BE2C (cell line): ENCODE results near the gene FREM2.

Source experiments
- DNase-seq: peaks from one replicate; pipeline ENCODE4 v3.0.0-alpha.2; 2020
- H3K27me3 ChIP-seq: fragments of 250-450 bp; sonication (Bioruptor Pico); 2 replicates; pipeline ENCODE4 v1.5.1; 2020; ENCODE audit warnings: mild to moderate bottlenecking
- H3K36me3 ChIP-seq: fragments of 250-450 bp; sonication (Bioruptor Pico); 2 replicates; pipeline ENCODE4 v1.5.1; 2020; ENCODE audit warnings: mild to moderate bottlenecking
- H3K4me1 ChIP-seq: fragments of 250-450 bp; sonication (Bioruptor Pico); 2 replicates; pipeline ENCODE4 v1.5.1; 2020
- H3K4me3 ChIP-seq: 2 replicates; pipeline ENCODE4 v1.5.1; 2011; ENCODE audit warnings: low read depth, low read length
- H3K9me3 ChIP-seq: fragments of 250-450 bp; sonication (Bioruptor Pico); 2 replicates; pipeline ENCODE4 v1.5.1; 2020
- CTCF ChIP-seq: IDR thresholded peaks from 2 replicates; pipeline ENCODE4 v1.5.1; 2012; ENCODE audit warnings: mild to moderate bottlenecking, low read depth, low read length

Gene FREM2

GRCh38 chr13:38775085-38775484 is 88.2 kb downstream of the FREM2 start:
- H3K4me3 ChIP-seq, result no peak overlapping the region
- no peak for DNase-seq
- H3K9me3 ChIP-seq, result no peaks in the 10 kb centered on the region
- H3K36me3 ChIP-seq, result no peaks in the 10 kb centered on the region
- H3K4me1 ChIP-seq, result no peaks in the 10 kb centered on the region
- no peaks in the 10 kb centered on the region for H3K27me3 ChIP-seq
- no peak for TF ChIP-seq CTCF

GRCh38 chr13:38777347-38778119 is 90.7 kb downstream of the FREM2 start:
- Histone ChIP-seq H3K4me3 (no peak overlapping the region), H3K27me3 (no peaks in the 10 kb centered on the region), H3K36me3 (no peaks in the 10 kb centered on the region), H3K4me1 (no peaks in the 10 kb centered on the region), H3K9me3 (no peaks in the 10 kb centered on the region)
- no peak for TF ChIP-seq CTCF
- DNase-seq, result no peak

- H3K4me3 ChIP-seq, result no peak overlapping the region
These were observed 94.7 kb downstream of the FREM2 start for GRCh38 chr13:38781539-38781938.

GRCh38 chr13:38784036-38784880 is 97.4 kb downstream of the FREM2 start:
- no peaks in the 10 kb centered on the region for H3K9me3 ChIP-seq
- no peaks in the 10 kb centered on the region for H3K36me3 ChIP-seq
- no peak for DNase-seq
- TF ChIP-seq CTCF, result no peak
- peaks cover 4% of the 10 kb centered on the region for H3K27me3 ChIP-seq
- H3K4me3 ChIP-seq, result no peak overlapping the region
- H3K4me1 ChIP-seq, result no peaks in the 10 kb centered on the region

More at GRCh38 chr13:38781539-38781938, 94.7 kb downstream of the FREM2 start:
- Histone ChIP-seq H3K36me3 (no peaks in the 10 kb centered on the region), H3K4me1 (no peaks in the 10 kb centered on the region), H3K27me3 (peaks cover 4% of the 10 kb centered on the region), H3K9me3 (no peaks in the 10 kb centered on the region)
- TF ChIP-seq CTCF, result no peak
- no peak for DNase-seq

GRCh38 chr13:38785042-38785441 is 98.2 kb downstream of the FREM2 start:
- Histone ChIP-seq H3K36me3 (no peaks in the 10 kb centered on the region), H3K4me1 (no peaks in the 10 kb centered on the region), H3K27me3 (peaks cover 4% of the 10 kb centered on the region), H3K9me3 (no peaks in the 10 kb centered on the region), H3K4me3 (no peak overlapping the region)
- no peak for TF ChIP-seq CTCF
- DNase-seq, result no peak

GRCh38 chr13:38785490-38785889 is 98.6 kb downstream of the FREM2 start:
- no peaks in the 10 kb centered on the region for H3K36me3 ChIP-seq

More at GRCh38 chr13:38785490-38785889, 98.6 kb downstream of the FREM2 start:
- Histone ChIP-seq H3K4me3 (no peak overlapping the region), H3K9me3 (no peaks in the 10 kb centered on the region), H3K27me3 (peaks cover 4% of the 10 kb centered on the region), H3K4me1 (no peaks in the 10 kb centered on the region)
- no peak for DNase-seq
- no peak for TF ChIP-seq CTCF
